DOHH2 (cell line): Measurements from ENCODE around the gene ST6GAL1.
"Not testable (repeated sequence)": the region's sequence is repeated elsewhere in the genome, so short reads cannot be mapped to it uniquely, and the experiment has no call there.

ENCODE experiments used
- H3F3A ChIP-seq: fragments of 200-600 bp; sonication (generic), shearing (Covaris generic); 2 replicates; pipeline ENCODE4 v1.6.0; 2016; ENCODE audit warnings: antibody characterized with exemption, mild to moderate bottlenecking; ENCODE audit not compliant: control insufficient read depth, insufficient read depth
- H3K27ac ChIP-seq: fragments of 200-600 bp; sonication (generic); 2 replicates; pipeline ENCODE4 v1.5.1; 2014; ENCODE audit warnings: low read depth, mild to moderate bottlenecking, low read length, moderate library complexity
- H3K27me3 ChIP-seq: fragments of 200-600 bp; sonication (generic); 2 replicates; pipeline ENCODE4 v1.6.1; 2014; ENCODE audit warnings: mild to moderate bottlenecking, low read length, mixed read lengths; ENCODE audit not compliant: control insufficient read depth
- H3K36me3 ChIP-seq: fragments of 200-600 bp; sonication (generic); 2 replicates; pipeline ENCODE4 v1.6.1; 2014; ENCODE audit warnings: mild to moderate bottlenecking, low read length, moderate library complexity, mixed read lengths; ENCODE audit not compliant: control insufficient read depth
- H3K4me1 ChIP-seq: fragments of 200-600 bp; sonication (generic); 2 replicates; pipeline ENCODE4 v1.6.1; 2014; ENCODE audit warnings: mild to moderate bottlenecking, low read length, mixed read lengths; ENCODE audit not compliant: control insufficient read depth
- H3K4me2 ChIP-seq: fragments of 200-600 bp; sonication (generic); 2 replicates; pipeline ENCODE4 v1.6.0; 2014; ENCODE audit warnings: mild to moderate bottlenecking, low read length, moderate library complexity
- H3K4me3 ChIP-seq: fragments of 200-600 bp; sonication (generic); 2 replicates; pipeline ENCODE4 v1.5.1; 2014; ENCODE audit warnings: mild to moderate bottlenecking, low read length, mixed read lengths
- H3K79me2 ChIP-seq: fragments of 200-600 bp; sonication (generic); 2 replicates; pipeline ENCODE4 v1.6.1; 2014; ENCODE audit warnings: mild to moderate bottlenecking, low read length, mixed read lengths; ENCODE audit not compliant: control insufficient read depth
- H3K9me2 ChIP-seq: fragments of 200-600 bp; sonication (generic); replicated peaks from 2 replicates; pipeline ENCODE4 v1.6.1; 2014; ENCODE audit warnings: mild to moderate bottlenecking, low read length, mixed read lengths; ENCODE audit not compliant: control insufficient read depth
- H3K9me3 ChIP-seq: fragments of 200-600 bp; sonication (generic); 2 replicates; pipeline ENCODE4 v1.6.1; 2014; ENCODE audit warnings: antibody characterized with exemption, low read length, mixed read lengths; ENCODE audit not compliant: control insufficient read depth, insufficient read depth
- H4K20me1 ChIP-seq: fragments of 200-600 bp; sonication (generic); 2 replicates; pipeline ENCODE4 v1.6.0; 2014; ENCODE audit warnings: low read depth, mild to moderate bottlenecking, antibody characterized with exemption, low read length, moderate library complexity; ENCODE audit not compliant: control insufficient read depth, insufficient read depth
- EZH2phosphoT487 ChIP-seq: fragments of 200-600 bp; sonication (generic); IDR thresholded peaks from 2 replicates; pipeline ENCODE4 v1.6.1; 2017; ENCODE audit warnings: borderline replicate concordance, mild to moderate bottlenecking, antibody characterized with exemption, low read length, moderate library complexity, mixed read lengths
- TF ChIP-seq, protein P1 (sequence below): fragments of 200-600 bp; sonication (generic); IDR thresholded peaks from one replicate; pipeline ENCODE4 v1.5.1; 2014; ENCODE audit warnings: antibody characterized with exemption, mild to moderate bottlenecking, low read depth, low read length; ENCODE audit not compliant: poor library complexity, severe bottlenecking

Gene ST6GAL1

DNA sequence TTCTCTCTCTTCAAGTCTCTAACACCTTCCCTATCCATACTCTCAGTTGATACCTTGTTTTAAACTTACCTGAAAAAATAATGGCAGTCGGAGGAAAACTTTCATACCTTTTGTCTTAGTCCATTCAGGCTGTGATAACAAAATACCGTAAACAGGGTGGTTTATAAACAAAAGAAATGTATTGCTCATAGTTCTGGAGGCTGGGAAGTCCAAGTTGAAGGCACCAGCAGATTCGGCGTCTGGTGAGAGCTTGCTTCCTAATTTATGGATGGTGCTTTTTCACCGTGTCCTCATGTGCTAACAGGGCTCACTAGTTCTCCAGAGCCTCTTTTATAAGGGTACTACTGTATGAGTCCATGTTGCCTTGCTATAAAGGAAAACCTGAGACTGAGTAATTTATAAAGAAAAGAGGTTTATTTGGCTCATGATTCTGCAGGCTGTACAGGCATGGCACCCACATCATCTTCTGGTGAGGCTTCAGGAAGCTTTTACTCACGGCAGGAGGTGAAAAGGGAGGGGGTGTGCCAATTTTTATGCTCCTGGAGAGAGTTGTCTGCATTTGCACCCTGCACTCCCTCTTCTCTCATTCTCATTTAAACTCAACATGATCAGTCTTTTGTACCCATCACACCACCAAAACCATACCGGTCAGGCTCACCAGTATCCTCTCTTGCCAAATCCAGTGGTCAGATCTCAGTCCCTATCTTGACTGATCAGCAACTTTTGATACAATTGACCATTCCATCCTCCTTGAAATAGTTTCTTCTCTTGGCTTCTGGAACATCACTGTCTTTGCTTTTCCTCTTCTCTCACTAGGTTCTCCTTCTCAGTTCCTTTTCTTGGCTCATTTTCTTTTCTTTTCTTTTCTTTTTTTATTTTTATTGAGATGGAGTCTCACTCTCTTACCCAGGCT lies 21.6 kb downstream of the ST6GAL1 start:
- Histone ChIP-seq H3K4me2 (peak overlapping the region; percentile 39), H3K36me3 (peaks cover 83% of the 10 kb centered on the region), H3K4me1 (peaks cover 100% of the 10 kb centered on the region), H3K9me3 (no peaks in the 10 kb centered on the region), H3K27me3 (no peaks in the 10 kb centered on the region), H3K79me2 (peaks cover 97% of the 10 kb centered on the region), H4K20me1 (peaks cover 4% of the 10 kb centered on the region; the same call in 1 of the 2 replicates), H3F3A (peaks cover 9% of the 10 kb centered on the region), H3K4me3 (no peak overlapping the region), H3K27ac (peak overlapping the region; percentile 43), H3K9me2 (no peaks in the 10 kb centered on the region)
- TF ChIP-seq, protein P1, sequence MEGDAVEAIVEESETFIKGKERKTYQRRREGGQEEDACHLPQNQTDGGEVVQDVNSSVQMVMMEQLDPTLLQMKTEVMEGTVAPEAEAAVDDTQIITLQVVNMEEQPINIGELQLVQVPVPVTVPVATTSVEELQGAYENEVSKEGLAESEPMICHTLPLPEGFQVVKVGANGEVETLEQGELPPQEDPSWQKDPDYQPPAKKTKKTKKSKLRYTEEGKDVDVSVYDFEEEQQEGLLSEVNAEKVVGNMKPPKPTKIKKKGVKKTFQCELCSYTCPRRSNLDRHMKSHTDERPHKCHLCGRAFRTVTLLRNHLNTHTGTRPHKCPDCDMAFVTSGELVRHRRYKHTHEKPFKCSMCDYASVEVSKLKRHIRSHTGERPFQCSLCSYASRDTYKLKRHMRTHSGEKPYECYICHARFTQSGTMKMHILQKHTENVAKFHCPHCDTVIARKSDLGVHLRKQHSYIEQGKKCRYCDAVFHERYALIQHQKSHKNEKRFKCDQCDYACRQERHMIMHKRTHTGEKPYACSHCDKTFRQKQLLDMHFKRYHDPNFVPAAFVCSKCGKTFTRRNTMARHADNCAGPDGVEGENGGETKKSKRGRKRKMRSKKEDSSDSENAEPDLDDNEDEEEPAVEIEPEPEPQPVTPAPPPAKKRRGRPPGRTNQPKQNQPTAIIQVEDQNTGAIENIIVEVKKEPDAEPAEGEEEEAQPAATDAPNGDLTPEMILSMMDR: no peak
- no peak for TF ChIP-seq EZH2phosphoT487

DNA sequence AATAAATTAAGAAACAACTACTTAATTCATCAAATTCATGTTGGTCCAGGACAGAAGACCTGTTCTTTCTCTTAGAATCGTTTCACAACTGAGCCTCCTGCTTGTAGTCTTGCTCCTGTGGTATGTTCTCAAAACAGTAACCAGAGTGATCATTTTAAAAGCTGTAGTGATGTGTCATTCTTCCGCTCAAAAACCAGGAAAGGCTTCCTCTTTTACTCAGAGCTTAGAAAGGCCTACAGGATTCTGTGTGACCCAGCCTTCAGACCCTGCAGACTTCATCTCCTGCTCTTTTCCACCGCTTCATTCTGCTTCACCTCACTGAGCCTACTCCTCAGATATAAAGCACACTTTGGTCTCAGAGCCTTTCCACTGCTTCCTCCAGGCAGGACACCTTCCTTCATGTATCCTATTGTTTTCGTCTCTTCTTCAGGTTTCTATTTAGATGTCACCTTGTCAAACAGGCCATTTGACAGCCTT lies 22.7 kb downstream of the ST6GAL1 start:
- Histone ChIP-seq H3K79me2 (peaks cover 99% of the 10 kb centered on the region), H3K36me3 (peaks cover 78% of the 10 kb centered on the region), H3K4me1 (peaks cover 100% of the 10 kb centered on the region), H4K20me1 (peaks cover 4% of the 10 kb centered on the region; the same call in 1 of the 2 replicates), H3K4me2 (peak overlapping the region; percentile 39), H3K27me3 (no peaks in the 10 kb centered on the region), H3K9me3 (no peaks in the 10 kb centered on the region), H3K27ac (peak overlapping the region; percentile 43), H3K4me3 (peak overlapping the region; percentile 4; the same call in 1 of the 2 replicates), H3K9me2 (no peaks in the 10 kb centered on the region), H3F3A (peaks cover 9% of the 10 kb centered on the region)
- TF ChIP-seq, protein P1: no peak
- TF ChIP-seq EZH2phosphoT487: no peak

DNA sequence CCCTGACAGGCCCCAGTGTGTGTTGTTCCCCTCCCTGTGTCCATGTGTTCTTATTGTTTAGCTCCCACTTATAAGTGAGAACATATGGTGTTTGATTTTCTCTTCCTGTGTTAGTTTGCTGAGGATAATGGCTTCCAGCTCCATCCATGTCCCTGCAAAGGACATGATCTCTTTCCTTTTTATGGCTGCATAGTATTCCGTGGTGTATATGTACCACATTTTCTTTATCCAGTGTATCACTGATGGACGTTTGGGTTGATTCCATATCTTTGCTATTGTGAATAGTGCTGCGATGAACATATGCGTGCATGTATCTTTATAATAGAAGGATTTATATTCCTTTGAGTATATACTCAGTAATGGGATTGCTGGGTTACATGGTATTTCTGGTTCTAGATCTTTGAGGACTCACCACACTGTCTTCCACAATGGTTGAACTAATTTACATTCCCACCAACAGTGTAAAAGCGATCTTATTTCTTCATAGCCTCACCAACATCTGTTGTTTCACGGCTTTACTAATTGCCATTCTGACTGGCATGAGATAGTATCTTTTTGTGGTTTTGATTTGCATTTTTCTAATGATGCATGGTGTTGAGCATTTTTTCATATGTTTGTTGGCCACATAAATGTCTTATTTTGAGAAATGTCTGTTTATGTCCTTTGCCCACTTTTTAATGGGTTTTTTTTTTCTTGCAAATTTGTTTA lies 23.8 kb downstream of the ST6GAL1 start:
- H3K9me3 ChIP-seq, H3K27me3 ChIP-seq, H4K20me1 ChIP-seq, H3K9me2 ChIP-seq: not testable (repeated sequence)
- Histone ChIP-seq H3K79me2 (peaks cover 97% of the 10 kb centered on the region), H3K27ac (peak overlapping the region; percentile 43), H3K4me3 (peak overlapping the region; percentile 44), H3K4me2 (peak overlapping the region; percentile 62), H3F3A (peaks cover 12% of the 10 kb centered on the region), H3K4me1 (peaks cover 99% of the 10 kb centered on the region), H3K36me3 (peaks cover 67% of the 10 kb centered on the region)
